GM12892 (cell line): Measurements from ENCODE around the gene PPP2R1B.

Experiments used
- POLR2A ChIP-seq: IDR thresholded peaks from 2 replicates; pipeline ENCODE4 v1.6.1; 2011; ENCODE audit warnings: low read depth, low read length, control low read depth
- POLR2AphosphoS5 ChIP-seq: IDR thresholded peaks from 2 replicates; pipeline ENCODE4 v1.6.1; 2011; ENCODE audit warnings: low read depth, low read length, control low read depth
- TAF1 ChIP-seq: IDR thresholded peaks from 2 replicates; pipeline ENCODE4 v1.6.1; 2011; ENCODE audit warnings: low read depth, mild to moderate bottlenecking, control low read depth, low read length, borderline replicate concordance

GRCh38 chr11:111707691-111708067 lies 58.5 kb downstream of the PPP2R1B start:
- TF ChIP-seq POLR2AphosphoS5 (no peak), POLR2A (no peak), TAF1 (no peak)
